Heart left ventricle (tissue), 13 donors: Measurements from ENCODE around the gene CLMN.

Experiments
- CTCF ChIP-seq, 12 donors: fragments of 200-600 bp; sonication (generic) in 4 of 12; IDR thresholded peaks; one replicate each; pipeline versions ENCODE4 v1.5.0 to v1.8.0; 2018 to 2022; ENCODE audit warnings: antibody characterized with exemption in 12 of 12, mild to moderate bottlenecking in 5 of 12
- POLR2A ChIP-seq, 2 donors: fragments of 450-650 bp; IDR thresholded peaks; one replicate each; pipeline ENCODE4 v1.6.1; 2017; ENCODE audit warnings: antibody characterized with exemption in 2 of 2, mild to moderate bottlenecking in 2 of 2, moderate library complexity in 2 of 2
- donor health status: ischemic (EF 13 %, LVEDD 7.1; RV severe dilation, severe dysfunction).
- donor health status: DM: no; HTN: yes; CAD: no.
- donor health status: DM: no; HTN: no; CAD: no.
- donor health status: ischemic (EF 25% LVEDD 6.9; RV normal size, moderate dysfunction).
- donor health status: ischemic (EF 25% LVEDD 5.7; RV mildly dilated, moderate dysfunction).
- donor health status: ischemic (EF 35%, LVEDD 5.7; RV mildly dilated, moderate dysfunction).
- donor health status: nonischemic (EF 11% LVEDD 7.7; RV severe dilation, severe dysfunction).
- donor health status: DM: yes; HTN: yes; CAD: no.
- donor health status: PGD.
- donor health status: ischemic (EF 29% LVEDD 5.4; RV normal size, mild dysfunction).
- donor health status: nonischemic (EF 23%, LVEDD 6.1; RV moderate dilation, normal function).

- no peak for TF ChIP-seq POLR2A (IDR thresholded peaks at IDR 0.05)
- TF ChIP-seq CTCF (IDR thresholded peaks at IDR 0.05): no peak
Measured at GRCh38 chr14:95182379-95182778, 137.3 kb downstream of the CLMN start.
